DMS 273 treated with DMSO at 0.1 percent for 48 hours (cell line): ENCODE measurements around the gene ADAM17.

ENCODE experiments used
- DNase-seq: peaks from one replicate; lab custom pipeline; 2025; lab: John Stamatoyannopoulos, UW

ADAM17 gene

GRCh38 chr2:9471206-9471605 is 84.4 kb downstream of the ADAM17 start:
- no peak for DNase-seq

GRCh38 chr2:9467687-9468086 is 87.9 kb downstream of the ADAM17 start:
- no peak for DNase-seq

- DNase-seq, result no peak
Observed at GRCh38 chr2:9466147-9466683, 89.4 kb downstream of the ADAM17 start.

- DNase-seq, result no peak
Observed at GRCh38 chr2:9465170-9465569, 90.5 kb downstream of the ADAM17 start.

DNA sequence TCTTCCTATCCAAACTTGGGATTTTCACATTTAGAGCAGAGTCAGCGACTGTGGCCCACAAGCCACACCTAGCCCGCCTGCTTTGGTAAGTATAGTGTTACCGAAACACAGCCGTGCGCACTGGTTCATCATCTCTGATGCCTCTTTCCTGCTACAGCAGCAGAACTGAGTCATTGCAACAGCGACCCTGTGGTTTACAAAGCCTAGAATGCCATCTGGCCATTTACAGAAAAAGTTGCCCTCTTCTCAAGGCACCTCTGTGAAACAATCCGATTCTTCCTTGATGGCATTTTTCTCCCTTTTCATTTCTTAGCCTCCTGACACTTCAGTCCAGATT is 92.0 kb downstream of the ADAM17 start:
- peak; percentile 29 for DNase-seq

- peak; percentile 6 for DNase-seq
Observed at GRCh38 chr2:9462886-9463697, 92.5 kb downstream of the ADAM17 start.

GRCh38 chr2:9462313-9462712 is 93.3 kb downstream of the ADAM17 start:
- no peak for DNase-seq

GRCh38 chr2:9461079-9461478 is 94.6 kb downstream of the ADAM17 start:
- no peak for DNase-seq

DNA sequence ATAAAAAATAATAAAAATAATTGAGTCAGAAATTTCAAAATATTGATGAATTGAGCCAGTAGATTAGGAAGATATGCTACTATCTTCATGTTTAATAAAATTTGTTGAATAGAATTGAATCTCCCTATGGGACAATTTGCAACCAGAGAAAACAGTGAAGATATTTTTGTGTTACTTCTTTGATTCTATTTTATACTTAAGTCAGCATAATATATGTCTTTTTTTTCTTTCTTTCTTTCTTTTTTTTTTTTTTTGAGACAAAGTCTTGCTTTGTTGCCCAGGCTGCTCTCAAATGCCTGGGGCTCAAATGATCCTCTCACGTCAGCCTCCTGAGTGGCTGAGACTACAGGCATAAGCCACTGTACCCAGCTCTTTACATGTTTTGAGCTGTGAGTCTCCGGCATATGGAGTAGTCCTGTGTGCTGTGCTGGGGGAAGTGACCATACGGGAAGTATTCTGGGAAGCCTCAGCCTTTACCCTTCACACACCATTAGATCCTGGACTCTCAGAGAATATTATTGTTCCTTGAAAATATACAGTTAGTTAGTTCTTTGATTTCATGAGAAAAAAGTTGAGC is 95.1 kb downstream of the ADAM17 start:
- DNase-seq, result no peak

DNA sequence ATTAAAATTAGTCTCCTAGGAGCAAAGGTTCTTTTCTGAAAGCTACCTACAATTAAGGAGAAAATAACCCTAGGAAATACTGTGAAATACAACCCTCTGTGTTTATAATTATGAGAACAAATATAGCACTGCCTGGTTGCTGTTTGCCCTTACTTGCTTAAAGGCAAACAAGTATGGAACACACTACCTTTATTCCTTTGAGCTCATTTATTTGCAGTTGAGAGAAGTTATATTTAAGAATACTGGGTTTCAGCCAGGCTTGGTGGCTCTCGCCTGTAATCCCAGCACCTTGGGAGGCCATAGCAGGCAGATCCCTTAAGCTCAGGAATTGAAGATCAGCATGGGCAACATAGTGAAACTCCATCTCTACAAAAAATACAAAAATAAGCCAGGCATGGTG is 104.4 kb downstream of the ADAM17 start:
- DNase-seq, result no peak

DNA sequence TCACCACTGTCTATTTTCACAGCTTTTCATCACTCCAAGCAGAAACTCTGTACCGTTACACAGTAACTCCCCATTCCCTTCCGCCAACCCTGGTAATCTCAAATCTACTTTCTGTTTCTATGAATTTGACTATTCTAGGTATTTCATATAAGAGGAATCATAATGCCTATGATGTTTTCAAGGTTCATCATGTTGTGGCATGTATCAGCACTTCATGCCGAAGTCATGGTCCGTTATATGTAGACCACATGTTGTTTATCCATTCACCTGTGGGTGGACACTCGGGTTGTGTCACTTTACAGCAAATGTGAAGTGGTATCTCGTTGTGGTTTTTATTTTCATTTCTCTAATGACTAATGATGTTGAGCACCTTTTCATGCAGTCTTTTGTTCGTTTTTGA is 110.5 kb downstream of the ADAM17 start:
- DNase-seq, result no peak

DNA sequence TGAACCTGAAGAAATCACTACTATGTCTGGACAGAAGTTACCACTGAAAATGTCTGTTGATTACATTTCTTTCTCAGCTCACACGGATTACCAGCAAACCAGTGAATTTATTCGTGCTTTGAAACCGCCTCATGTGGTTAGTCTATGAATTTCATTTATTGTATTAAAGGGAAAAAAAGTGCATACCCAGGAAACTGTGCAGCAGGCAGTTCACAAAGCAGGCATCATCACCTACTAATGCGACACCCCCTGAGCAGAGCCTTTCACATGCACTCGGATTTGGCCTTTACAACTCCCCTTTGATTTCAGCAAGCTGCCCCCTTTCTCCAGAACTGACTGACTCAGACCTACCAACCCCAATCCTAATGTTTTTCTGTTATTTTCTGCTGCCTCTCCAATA is 112.1 kb downstream of the ADAM17 start:
- DNase-seq, result no peak

- DNase-seq, result no peak
Observed at GRCh38 chr2:9441556-9441955, 114.1 kb downstream of the ADAM17 start.

- no peak for DNase-seq
Observed at GRCh38 chr2:9440058-9440727, 115.4 kb downstream of the ADAM17 start.

GRCh38 chr2:9439536-9439935 is 116.1 kb downstream of the ADAM17 start:
- DNase-seq, result no peak
